DMS79 treated with DMSO at 0.1 percent for 48 hours (cell line): ENCODE measurements around the gene QARS1.
A peak's percentile ranks its signal among the peaks of the same experiment; 100 is the strongest.

Source experiments
- DNase-seq: peaks from one replicate; lab custom pipeline; 2025; lab: John Stamatoyannopoulos, UW

QARS1 gene

DNA sequence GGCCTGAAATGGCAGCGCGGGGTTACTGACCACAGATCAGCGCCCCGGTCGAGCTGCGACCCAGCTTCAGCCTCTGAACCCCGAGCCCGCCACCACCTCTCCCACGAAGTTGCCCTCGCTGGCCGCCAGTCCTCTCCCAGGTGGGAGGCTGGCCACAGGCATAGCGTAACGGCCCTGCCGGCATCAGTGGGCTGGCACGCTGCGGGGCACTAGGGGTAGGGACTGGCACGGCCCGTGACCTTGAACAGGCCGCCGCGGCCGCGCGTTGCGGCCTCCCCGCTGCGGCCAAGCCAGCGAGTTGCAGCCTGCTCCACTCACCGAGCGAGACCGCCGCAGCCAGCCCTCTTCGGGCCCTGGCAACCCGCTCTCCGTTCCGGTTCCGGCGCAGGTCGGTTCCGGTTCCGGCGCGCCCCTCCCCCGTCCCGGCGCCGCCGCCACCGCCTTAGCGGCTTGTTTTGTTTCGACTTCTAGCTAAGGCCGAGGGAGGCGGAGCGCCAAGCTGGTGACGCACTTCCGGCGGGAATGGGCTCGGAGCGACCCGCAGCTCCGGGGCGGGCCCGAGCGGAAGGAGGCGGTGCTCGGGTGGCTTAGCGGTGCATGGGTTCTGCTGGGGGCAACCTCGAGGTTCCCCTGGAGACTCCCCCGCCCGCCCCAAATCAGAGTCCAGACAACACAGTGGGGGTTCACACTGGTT is 16.0 kb upstream of the QARS1 start, which contains the start of gene USP19:
USP19 (minus strand) TSS at position 386 of the 694 bp plus-strand sequence. CDS start 1,678 bp downstream, outside the sequence.
- DNase-seq, result peak; percentile 60

DNA sequence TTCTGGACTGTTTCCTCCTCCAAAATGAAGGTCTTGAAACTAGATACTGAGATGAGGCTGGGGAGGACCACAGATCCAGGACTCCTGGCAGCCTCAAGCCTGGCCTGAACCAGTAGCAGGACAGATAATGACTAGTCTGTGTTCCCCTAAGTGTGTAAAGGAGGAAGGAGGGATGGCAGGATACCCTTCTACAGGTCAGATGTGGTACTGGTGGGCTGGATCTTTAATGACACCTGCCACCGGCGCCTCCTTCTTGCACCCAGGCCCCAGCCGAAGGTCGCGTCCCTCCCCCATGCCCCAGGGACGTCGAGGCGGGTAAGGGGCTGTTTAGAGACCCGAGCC is 15.5 kb upstream of the QARS1 start:
- DNase-seq, result no peak

DNA sequence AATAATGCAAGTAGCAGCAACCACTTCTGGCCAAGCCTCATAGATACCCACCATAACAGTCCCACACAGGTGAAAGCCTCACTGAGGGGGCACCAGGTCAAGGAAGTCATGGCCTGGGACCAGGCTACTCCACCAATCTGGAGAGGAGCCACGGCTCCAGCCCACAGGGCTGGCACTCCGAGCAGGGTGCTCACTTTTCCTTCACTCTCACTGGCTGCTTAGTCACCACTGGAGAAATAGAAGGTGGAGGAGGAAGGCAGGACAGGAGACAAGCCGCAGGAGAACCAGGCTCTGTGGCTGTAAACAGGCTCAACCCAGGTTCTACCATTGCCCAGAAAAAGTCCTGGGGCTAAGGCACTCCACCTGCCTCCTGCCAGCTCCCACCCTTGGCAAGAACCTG is 14.9 kb upstream of the QARS1 start:
- DNase-seq, result no peak

DNA sequence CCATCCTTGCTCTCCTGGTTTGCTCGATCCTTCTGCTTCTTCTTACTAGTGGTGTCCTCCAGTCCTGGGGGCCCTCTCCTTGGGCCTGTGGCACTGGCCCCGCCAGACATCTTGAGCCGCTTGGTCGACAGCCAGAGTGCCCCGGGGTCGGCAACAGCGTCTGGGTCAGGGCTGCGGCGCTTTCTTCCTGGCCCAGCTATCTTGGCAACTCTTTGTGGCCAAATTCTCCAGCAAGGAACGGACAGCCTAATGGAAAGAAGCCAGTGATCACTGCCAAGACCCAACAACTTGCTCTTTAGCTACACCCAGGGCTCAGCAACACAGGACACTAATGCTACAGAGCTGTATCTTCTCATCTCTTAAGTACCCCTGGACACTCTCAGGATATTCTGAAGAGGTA is 14.5 kb upstream of the QARS1 start:
- no peak for DNase-seq

GRCh38 chr3:49112262-49112661 is 7.7 kb upstream of the QARS1 start:
- no peak for DNase-seq

DNA sequence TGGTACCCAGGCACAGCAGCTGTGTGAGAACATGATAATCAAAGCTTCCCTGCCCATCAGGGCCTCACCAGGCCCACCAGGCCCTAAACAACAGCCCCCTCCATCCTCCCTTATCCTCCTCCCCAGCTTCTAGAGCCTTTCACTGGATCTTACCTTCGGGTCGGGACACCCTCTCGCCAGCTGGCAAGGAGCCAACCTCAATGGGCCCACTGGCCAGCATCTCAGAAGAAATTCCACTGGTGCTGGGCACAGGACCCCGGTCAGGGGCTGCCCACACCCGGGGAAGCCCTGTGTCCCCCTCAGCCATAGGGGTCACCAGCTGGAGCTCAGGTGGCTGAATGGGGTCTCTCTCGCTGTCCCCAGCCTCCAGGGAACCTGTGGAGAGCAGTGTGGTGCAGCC is 6.8 kb upstream of the QARS1 start:
- no peak for DNase-seq

- DNase-seq, result no peak
These were observed 6.2 kb upstream of the QARS1 start for GRCh38 chr3:49110780-49111179.

- DNase-seq, result no peak
These were observed 3.8 kb upstream of the QARS1 start for GRCh38 chr3:49108346-49108745.

GRCh38 chr3:49104052-49104426 is 518 bp downstream of the QARS1 start:
- DNase-seq, result no peak

DNA sequence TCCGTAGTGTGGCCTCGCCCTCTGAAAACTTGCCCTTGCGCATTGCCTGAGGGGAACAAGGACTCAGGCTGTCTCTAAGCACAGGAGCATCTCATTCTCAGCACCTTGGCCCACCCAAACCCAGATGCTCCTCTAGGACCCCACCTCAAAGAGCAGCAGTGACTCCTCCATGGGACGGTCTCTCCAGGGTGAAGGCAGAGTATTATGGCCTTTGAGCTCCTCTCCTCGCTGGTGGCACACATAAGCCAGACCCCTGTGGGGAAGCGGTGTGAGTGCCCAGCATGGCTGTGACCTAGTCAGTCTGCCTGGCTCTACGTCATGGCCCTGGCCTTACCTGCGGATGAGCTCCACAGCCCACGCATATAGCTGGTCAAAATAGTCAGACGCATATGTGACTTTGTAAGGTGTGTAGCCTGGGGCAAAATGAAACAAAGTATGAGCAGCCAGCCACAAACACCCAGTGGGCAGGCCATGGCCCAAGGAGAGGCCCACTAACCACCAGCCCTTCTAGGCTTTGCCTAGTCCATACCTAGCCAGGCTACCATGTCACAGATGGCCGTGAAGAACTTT is 4.4 kb downstream of the QARS1 start:
- DNase-seq, result no peak

- DNase-seq, result no peak
These were observed 5.5 kb downstream of the QARS1 start for GRCh38 chr3:49098910-49099630.

- peak; percentile 28 for DNase-seq
These were observed 6.1 kb downstream of the QARS1 start for GRCh38 chr3:49098429-49098828.

- DNase-seq, result peak; percentile 77
These were observed 10.4 kb downstream of the QARS1 start, which contains the start of gene QRICH1 for GRCh38 chr3:49093853-49094767. Gene QRICH1, minus strand, starts transcription at chr3:49094071. Its CDS starts 17,054 bp downstream, at chr3:49077017.

GRCh38 chr3:49092938-49093852 is 11.4 kb downstream of the QARS1 start:
- DNase-seq, result peak; percentile 16

DNA sequence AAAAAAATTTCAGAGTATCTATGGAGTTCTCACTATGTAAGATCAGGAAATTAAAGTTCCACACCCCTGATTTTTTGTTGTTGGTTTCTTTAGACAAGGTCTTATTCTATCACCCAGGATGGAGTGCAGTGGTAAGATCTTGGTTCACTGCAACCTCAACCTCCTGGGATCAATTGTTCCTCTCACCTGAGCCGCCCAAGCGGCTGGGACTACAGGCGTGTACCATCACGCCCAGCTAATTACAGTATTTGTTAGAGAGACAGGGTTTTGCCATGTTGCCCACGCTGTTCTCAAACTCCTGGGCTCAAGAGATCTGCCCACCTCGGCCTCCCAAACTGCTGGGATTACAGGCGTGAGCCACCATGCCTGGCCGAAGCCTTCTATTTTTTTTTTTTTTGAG is 23.1 kb downstream of the QARS1 start:
- no peak for DNase-seq

DNA sequence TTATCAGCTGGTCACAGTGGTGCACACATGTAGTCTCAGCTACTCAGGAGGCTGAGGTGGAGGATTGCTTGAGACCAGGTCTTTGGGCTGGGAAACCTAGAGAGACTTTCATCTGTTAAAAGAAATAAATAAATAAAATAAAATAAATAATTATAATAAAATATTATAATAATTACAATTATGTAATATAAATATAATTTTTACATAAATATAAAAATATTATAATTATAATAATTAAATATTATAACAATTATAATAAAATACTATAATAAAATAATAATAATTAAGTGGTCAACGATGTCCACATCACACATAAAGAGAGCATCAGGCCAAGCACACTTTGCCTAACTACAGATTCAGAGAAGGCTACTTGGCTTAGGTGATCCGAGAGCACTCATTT is 25.3 kb downstream of the QARS1 start:
- no peak for DNase-seq

- no peak for DNase-seq
These were observed 27.9 kb downstream of the QARS1 start for GRCh38 chr3:49076646-49077045.

GRCh38 chr3:49076116-49076515 is 28.4 kb downstream of the QARS1 start:
- no peak for DNase-seq

- DNase-seq, result no peak
These were observed 46.5 kb downstream of the QARS1 start for GRCh38 chr3:49058011-49058410.

GRCh38 chr3:49057268-49057667 is 47.3 kb downstream of the QARS1 start:
- no peak for DNase-seq

- no peak for DNase-seq
These were observed 50.2 kb downstream of the QARS1 start for GRCh38 chr3:49054344-49054862.
